WTC11 (cell line): Measurements from ENCODE around the gene STK32B. TPM values are rescaled to one million over a fixed set of nuclear protein-coding genes. Genes with fewer than 3 reads are reported as not detected.

Experiments
- ATAC-seq: fragments of 200-7000 bp; cut with Tn5 transposase; 2 replicates; pipeline ENCODE4 v1.10.0; 2021; ENCODE audit warnings: mild to moderate bottlenecking, moderate library complexity
- CTCF ChIA-PET: fragments of 300-600 bp; sonication (Branson Sonifier 250); formaldehyde crosslinking; loops from one replicate; lab custom pipeline; 2021; ENCODE audit warnings: antibody characterized with exemption; lab: Charles Lee
- POLR2A ChIA-PET: fragments of 350-600 bp; sonication (Branson Sonifier 250); formaldehyde crosslinking; loops from one replicate; lab custom pipeline; 2021; ENCODE audit warnings: antibody characterized with exemption; lab: Charles Lee
- DNase-seq: peaks from one replicate; pipeline ENCODE4 v3.0.0; 2021; ENCODE audit warnings: low spot score
- H3K27ac Mint-ChIP-seq: 2 replicates; pipeline ENCODE4 v1.8.0; 2021; ENCODE audit warnings: mixed read lengths
- H3K27me3 Mint-ChIP-seq: 2 replicates; pipeline ENCODE4 v1.8.0; 2021; ENCODE audit warnings: low read depth, mild to moderate bottlenecking, moderate library complexity, mixed read lengths
- H3K36me3 Mint-ChIP-seq: 2 replicates; pipeline ENCODE4 v1.8.0; 2021; ENCODE audit warnings: mixed read lengths
- H3K4me1 Mint-ChIP-seq: 2 replicates; pipeline ENCODE4 v1.8.0; 2022; ENCODE audit warnings: mixed read lengths
- H3K4me3 Mint-ChIP-seq: 2 replicates; pipeline ENCODE4 v1.8.0; 2021; ENCODE audit warnings: mild to moderate bottlenecking, moderate library complexity, mixed read lengths
- H3K9me3 Mint-ChIP-seq: 2 replicates; pipeline ENCODE4 v1.8.0; 2021; ENCODE audit warnings: mixed read lengths
- ATF1 ChIP-seq: sonication (generic); formaldehyde crosslinking; IDR thresholded peaks from 2 replicates; pipeline ENCODE4 v1.8.1; 2023; ENCODE audit warnings: mild to moderate bottlenecking, moderate library complexity, missing genetic modification reagents
- CBFB ChIP-seq: sonication (generic); formaldehyde crosslinking; IDR thresholded peaks from 2 replicates; pipeline ENCODE4 v1.8.1; 2022; ENCODE audit warnings: mild to moderate bottlenecking, low read depth, missing genetic modification reagents
- EMX1 ChIP-seq: fragments of 250-450 bp; sonication (Bioruptor Pico); IDR thresholded peaks from 2 replicates; pipeline ENCODE4 v1.8.0; 2021; ENCODE audit warnings: mild to moderate bottlenecking
- ESRRA ChIP-seq: sonication (generic); formaldehyde crosslinking; IDR thresholded peaks from 2 replicates; pipeline ENCODE4 v1.8.1; 2022; ENCODE audit warnings: mild to moderate bottlenecking, missing genetic modification reagents, borderline replicate concordance
- FOXP1 ChIP-seq: sonication (generic); formaldehyde crosslinking; IDR thresholded peaks from 2 replicates; pipeline ENCODE4 v1.8.0; 2022; ENCODE audit warnings: missing genetic modification reagents, mild to moderate bottlenecking, moderate library complexity, borderline replicate concordance
- MXD4 ChIP-seq: fragments of 250-450 bp; sonication (Bioruptor Pico); IDR thresholded peaks from 2 replicates; pipeline ENCODE4 v1.8.0; 2021; ENCODE audit warnings: mild to moderate bottlenecking, moderate library complexity, borderline replicate concordance
- OVOL2 ChIP-seq: fragments of 250-450 bp; sonication (Bioruptor Pico); IDR thresholded peaks from 2 replicates; pipeline ENCODE4 v1.9.0; 2021; ENCODE audit warnings: mild to moderate bottlenecking, borderline replicate concordance
- RELA ChIP-seq: sonication (generic); formaldehyde crosslinking; IDR thresholded peaks from 2 replicates; pipeline ENCODE4 v1.8.1; 2022; ENCODE audit warnings: missing genetic modification reagents, mild to moderate bottlenecking, borderline replicate concordance
- RORB ChIP-seq: fragments of 250-450 bp; sonication (Bioruptor Pico); IDR thresholded peaks from 2 replicates; pipeline ENCODE4 v1.9.0; 2021; ENCODE audit warnings: mild to moderate bottlenecking
- SOX15 ChIP-seq: fragments of 250-450 bp; sonication (Bioruptor Pico); IDR thresholded peaks from 2 replicates; pipeline ENCODE4 v1.9.0; 2021; ENCODE audit warnings: mild to moderate bottlenecking
- TEAD1 ChIP-seq: sonication (generic); formaldehyde crosslinking; IDR thresholded peaks from 2 replicates; pipeline ENCODE4 v1.8.0; 2022; ENCODE audit warnings: mild to moderate bottlenecking, missing genetic modification reagents
- ZBTB21 ChIP-seq: sonication (generic); formaldehyde crosslinking; IDR thresholded peaks from 2 replicates; pipeline ENCODE4 v1.8.1; 2023; ENCODE audit warnings: mild to moderate bottlenecking, missing genetic modification reagents, borderline replicate concordance
- ZNF138 ChIP-seq: sonication (generic); formaldehyde crosslinking; conservative IDR thresholded peaks from 2 replicates; pipeline ENCODE4 v1.8.1; 2022; ENCODE audit warnings: mild to moderate bottlenecking, moderate library complexity, missing genetic modification reagents
- ZNF423 ChIP-seq: fragments of 250-450 bp; sonication (Bioruptor Pico); IDR thresholded peaks from 2 replicates; pipeline ENCODE4 v2.1.2; 2022; ENCODE audit warnings: mild to moderate bottlenecking, moderate library complexity
- total RNA-seq: library from RNA; stranded (reverse); gene quantifications from 3 replicates; pipeline ENCODE4 v1.2.3, GENCODE V29; 2021
- TF ChIP-seq, protein P1 (sequence below): sonication (generic); formaldehyde crosslinking; IDR thresholded peaks from 2 replicates; pipeline ENCODE4 v1.8.0; 2022; ENCODE audit warnings: missing genetic modification reagents
- TF ChIP-seq, protein P2 (sequence below): sonication (generic); formaldehyde crosslinking; IDR thresholded peaks from 2 replicates; pipeline ENCODE4 v1.8.1; 2022; ENCODE audit warnings: low read depth, mild to moderate bottlenecking, moderate library complexity, missing genetic modification reagents, borderline replicate concordance
- TF ChIP-seq, protein P3 (sequence below): sonication (generic); formaldehyde crosslinking; IDR thresholded peaks from 2 replicates; pipeline ENCODE4 v1.8.1; 2023; ENCODE audit warnings: mild to moderate bottlenecking, missing genetic modification reagents
- TF ChIP-seq, protein P4 (sequence below): sonication (generic); formaldehyde crosslinking; conservative IDR thresholded peaks from 2 replicates; pipeline ENCODE4 v1.8.1; 2022; ENCODE audit warnings: mild to moderate bottlenecking, missing genetic modification reagents
- TF ChIP-seq, protein P5 (sequence below): fragments of 250-450 bp; sonication (Bioruptor Pico); IDR thresholded peaks from 2 replicates; pipeline ENCODE4 v1.9.0; 2021; ENCODE audit warnings: moderate library complexity, mild to moderate bottlenecking, inconsistent platforms, borderline replicate concordance
- TF ChIP-seq, protein P6 (sequence below): sonication (generic); formaldehyde crosslinking; IDR thresholded peaks from 2 replicates; pipeline ENCODE4 v1.8.1; 2022; ENCODE audit warnings: low read depth, missing genetic modification reagents, borderline replicate concordance

STK32B gene
- total RNA-seq, 1 experiment from 2014 or later: 1.9 TPM

DNA sequence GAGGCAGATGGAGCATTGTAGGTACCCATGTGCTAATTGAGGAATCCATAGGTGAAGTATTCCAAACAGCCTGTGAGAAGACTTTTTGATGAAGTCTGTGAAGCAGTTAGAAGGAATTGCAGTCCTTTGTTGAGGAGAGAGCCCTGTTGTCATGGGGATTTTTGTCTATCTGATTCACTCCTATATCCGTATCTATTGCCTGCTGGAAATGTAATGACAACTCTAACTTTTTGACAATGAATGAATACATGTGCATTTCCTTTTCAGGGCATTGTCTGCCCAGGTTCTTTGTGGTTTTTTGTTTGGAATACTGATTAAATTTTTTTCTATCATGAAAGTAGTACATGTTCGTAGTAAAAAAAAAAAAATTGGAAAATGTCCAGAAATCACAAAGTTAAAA is 31.1 kb downstream of the STK32B start (continued):
- TF ChIP-seq, protein P1, sequence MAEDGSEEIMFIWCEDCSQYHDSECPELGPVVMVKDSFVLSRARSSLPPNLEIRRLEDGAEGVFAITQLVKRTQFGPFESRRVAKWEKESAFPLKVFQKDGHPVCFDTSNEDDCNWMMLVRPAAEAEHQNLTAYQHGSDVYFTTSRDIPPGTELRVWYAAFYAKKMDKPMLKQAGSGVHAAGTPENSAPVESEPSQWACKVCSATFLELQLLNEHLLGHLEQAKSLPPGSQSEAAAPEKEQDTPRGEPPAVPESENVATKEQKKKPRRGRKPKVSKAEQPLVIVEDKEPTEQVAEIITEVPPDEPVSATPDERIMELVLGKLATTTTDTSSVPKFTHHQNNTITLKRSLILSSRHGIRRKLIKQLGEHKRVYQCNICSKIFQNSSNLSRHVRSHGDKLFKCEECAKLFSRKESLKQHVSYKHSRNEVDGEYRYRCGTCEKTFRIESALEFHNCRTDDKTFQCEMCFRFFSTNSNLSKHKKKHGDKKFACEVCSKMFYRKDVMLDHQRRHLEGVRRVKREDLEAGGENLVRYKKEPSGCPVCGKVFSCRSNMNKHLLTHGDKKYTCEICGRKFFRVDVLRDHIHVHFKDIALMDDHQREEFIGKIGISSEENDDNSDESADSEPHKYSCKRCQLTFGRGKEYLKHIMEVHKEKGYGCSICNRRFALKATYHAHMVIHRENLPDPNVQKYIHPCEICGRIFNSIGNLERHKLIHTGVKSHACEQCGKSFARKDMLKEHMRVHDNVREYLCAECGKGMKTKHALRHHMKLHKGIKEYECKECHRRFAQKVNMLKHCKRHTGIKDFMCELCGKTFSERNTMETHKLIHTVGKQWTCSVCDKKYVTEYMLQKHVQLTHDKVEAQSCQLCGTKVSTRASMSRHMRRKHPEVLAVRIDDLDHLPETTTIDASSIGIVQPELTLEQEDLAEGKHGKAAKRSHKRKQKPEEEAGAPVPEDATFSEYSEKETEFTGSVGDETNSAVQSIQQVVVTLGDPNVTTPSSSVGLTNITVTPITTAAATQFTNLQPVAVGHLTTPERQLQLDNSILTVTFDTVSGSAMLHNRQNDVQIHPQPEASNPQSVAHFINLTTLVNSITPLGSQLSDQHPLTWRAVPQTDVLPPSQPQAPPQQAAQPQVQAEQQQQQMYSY (CRISPR knock-in tag): no peak
- TF ChIP-seq MXD4 (no peak), ZBTB21 (CRISPR knock-in tag) (no peak), ATF1 (no peak)

DNA sequence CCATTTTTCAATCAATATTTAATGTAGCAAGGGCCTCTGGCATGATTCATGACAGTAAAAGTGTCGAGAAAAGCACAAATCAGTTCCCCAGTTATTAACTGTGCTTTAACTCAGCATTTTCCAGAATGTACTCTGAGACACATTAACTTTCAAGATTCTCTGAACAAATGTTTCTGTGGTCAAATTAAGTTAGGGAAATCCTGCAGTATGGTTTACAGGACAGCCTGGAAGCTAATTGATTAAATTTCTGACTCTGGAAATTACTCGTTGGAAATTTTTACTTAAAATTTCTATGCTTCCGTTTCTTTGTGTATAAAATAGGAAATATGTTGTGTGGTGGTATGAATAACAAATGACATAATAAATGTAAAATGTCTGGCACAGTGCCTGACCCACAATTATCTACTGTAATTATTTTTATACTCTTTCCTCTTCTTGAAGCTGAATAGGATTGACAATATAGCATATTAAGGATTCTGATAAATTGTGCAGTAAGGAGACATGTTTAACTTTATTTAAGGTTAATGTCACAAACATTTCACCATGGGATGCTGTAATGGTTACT is 33.7 kb downstream of the STK32B start:
- POLR2A ChIA-PET: no interaction called here
- Mint-ChIP-seq H3K36me3 (peaks cover 15% of the 10 kb centered on the region), H3K4me3 (no peak overlapping the region), H3K27me3 (no peaks in the 10 kb centered on the region; the same call in 1 of the 2 replicates), H3K27ac (no peak overlapping the region)
- CTCF ChIA-PET: no interaction called here
- DNase-seq: no peak
- TF ChIP-seq, protein P2, sequence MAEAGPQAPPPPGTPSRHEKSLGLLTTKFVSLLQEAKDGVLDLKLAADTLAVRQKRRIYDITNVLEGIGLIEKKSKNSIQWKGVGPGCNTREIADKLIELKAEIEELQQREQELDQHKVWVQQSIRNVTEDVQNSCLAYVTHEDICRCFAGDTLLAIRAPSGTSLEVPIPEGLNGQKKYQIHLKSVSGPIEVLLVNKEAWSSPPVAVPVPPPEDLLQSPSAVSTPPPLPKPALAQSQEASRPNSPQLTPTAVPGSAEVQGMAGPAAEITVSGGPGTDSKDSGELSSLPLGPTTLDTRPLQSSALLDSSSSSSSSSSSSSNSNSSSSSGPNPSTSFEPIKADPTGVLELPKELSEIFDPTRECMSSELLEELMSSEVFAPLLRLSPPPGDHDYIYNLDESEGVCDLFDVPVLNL (CRISPR knock-in tag): no peak
- TF ChIP-seq TEAD1 (CRISPR knock-in tag): no peak
- TF ChIP-seq, protein P3, sequence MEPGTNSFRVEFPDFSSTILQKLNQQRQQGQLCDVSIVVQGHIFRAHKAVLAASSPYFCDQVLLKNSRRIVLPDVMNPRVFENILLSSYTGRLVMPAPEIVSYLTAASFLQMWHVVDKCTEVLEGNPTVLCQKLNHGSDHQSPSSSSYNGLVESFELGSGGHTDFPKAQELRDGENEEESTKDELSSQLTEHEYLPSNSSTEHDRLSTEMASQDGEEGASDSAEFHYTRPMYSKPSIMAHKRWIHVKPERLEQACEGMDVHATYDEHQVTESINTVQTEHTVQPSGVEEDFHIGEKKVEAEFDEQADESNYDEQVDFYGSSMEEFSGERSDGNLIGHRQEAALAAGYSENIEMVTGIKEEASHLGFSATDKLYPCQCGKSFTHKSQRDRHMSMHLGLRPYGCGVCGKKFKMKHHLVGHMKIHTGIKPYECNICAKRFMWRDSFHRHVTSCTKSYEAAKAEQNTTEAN (CRISPR knock-in tag): no peak
- TF ChIP-seq OVOL2 (CRISPR knock-in tag): no peak
- TF ChIP-seq RORB (CRISPR knock-in tag): no peak
- TF ChIP-seq SOX15 (CRISPR knock-in tag): no peak
- TF ChIP-seq EMX1 (CRISPR knock-in tag): no peak
- TF ChIP-seq FOXP1: no peak
- TF ChIP-seq, protein P4, sequence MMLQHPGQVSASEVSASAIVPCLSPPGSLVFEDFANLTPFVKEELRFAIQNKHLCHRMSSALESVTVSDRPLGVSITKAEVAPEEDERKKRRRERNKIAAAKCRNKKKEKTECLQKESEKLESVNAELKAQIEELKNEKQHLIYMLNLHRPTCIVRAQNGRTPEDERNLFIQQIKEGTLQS (CRISPR knock-in tag): no peak
- TF ChIP-seq, all 79 proteins: peak for 0
- Mint-ChIP-seq H3K4me1 (no peaks in the 10 kb centered on the region; the same call in 1 of the 2 replicates), H3K9me3 (peaks cover 42% of the 10 kb centered on the region)
- no peak for ATAC-seq

DNA sequence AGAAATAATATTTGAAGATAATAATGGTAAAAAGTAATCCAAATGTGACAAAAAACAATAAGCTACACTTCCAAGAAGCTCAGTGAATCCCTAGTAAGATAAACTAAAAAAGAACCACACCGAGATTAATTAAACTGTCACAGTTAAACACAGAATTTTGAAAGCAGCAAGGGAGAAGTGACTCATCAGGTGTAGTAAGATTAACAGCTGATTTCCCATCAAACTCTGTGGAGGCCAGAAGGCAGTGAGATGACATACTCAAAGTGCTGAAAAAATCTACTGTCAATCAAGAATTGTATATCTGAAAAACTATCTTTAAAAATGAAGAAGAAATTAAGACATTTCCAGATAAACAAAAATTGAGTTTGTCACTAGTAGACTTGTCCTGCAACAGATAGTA is 35.3 kb downstream of the STK32B start:
- H3K4me3 Mint-ChIP-seq: no peak overlapping the region
- H3K36me3 Mint-ChIP-seq: peaks cover 15% of the 10 kb centered on the region
- H3K4me1 Mint-ChIP-seq: no peaks in the 10 kb centered on the region; the same call in 1 of the 2 replicates
- ChIA-PET POLR2A (no interaction called here), CTCF (no interaction called here)
- ATAC-seq (no peak), DNase-seq (no peak)
- no peaks in the 10 kb centered on the region for H3K27me3 Mint-ChIP-seq
- peaks cover 39% of the 10 kb centered on the region for H3K9me3 Mint-ChIP-seq
- H3K27ac Mint-ChIP-seq: no peak overlapping the region
- TF ChIP-seq, protein P4 (CRISPR knock-in tag): no peak
- TF ChIP-seq ZNF138 (no peak), CBFB (CRISPR knock-in tag) (no peak), ESRRA (no peak), RELA (CRISPR knock-in tag) (no peak), EMX1 (CRISPR knock-in tag) (no peak), MXD4 (no peak), ZNF423 (CRISPR knock-in tag) (no peak)
- TF ChIP-seq, protein P5, sequence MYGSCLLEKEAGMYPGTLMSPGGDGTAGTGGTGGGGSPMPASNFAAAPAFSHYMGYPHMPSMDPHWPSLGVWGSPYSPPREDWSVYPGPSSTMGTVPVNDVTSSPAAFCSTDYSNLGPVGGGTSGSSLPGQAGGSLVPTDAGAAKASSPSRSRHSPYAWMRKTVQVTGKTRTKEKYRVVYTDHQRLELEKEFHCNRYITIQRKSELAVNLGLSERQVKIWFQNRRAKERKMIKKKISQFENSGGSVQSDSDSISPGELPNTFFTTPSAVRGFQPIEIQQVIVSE (CRISPR knock-in tag): no peak
- TF ChIP-seq, protein P6, sequence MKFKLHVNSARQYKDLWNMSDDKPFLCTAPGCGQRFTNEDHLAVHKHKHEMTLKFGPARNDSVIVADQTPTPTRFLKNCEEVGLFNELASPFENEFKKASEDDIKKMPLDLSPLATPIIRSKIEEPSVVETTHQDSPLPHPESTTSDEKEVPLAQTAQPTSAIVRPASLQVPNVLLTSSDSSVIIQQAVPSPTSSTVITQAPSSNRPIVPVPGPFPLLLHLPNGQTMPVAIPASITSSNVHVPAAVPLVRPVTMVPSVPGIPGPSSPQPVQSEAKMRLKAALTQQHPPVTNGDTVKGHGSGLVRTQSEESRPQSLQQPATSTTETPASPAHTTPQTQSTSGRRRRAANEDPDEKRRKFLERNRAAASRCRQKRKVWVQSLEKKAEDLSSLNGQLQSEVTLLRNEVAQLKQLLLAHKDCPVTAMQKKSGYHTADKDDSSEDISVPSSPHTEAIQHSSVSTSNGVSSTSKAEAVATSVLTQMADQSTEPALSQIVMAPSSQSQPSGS (CRISPR knock-in tag): no peak
